Adipose tissue (tissue), 3 donors: ENCODE measurements around the gene ZNF385B. TPM values are rescaled to one million over a fixed set of nuclear protein-coding genes. Genes with fewer than 3 reads are reported as not detected.

ENCODE experiments used
- H3K27ac ChIP-seq: one replicate; pipeline ENCODE4 v1.5.1; 2013; ENCODE audit warnings: low read depth, low read length
- WGBS, 3 donors: extraction: QIAGEN DNeasy Blood & Tissue Kit; methylation state at CpG; one replicate each; pipeline ENCODE4 v1.1.7; 2013; 5-methylcytosine and 5-hydroxymethylcytosine counted together
- polyA plus RNA-seq, 3 donors: library from polyadenylated mRNA; stranded (reverse); fragments of 200-250 nt; gene quantifications; one replicate each; pipeline ENCODE4 v1.2.3, GENCODE V29; 2013
- donor health status: healthy with polysubstance abuse.
- donor health status: Bipolar disorder and iron deficiency.
- donor health status: healthy.

Gene ZNF385B
- polyA plus RNA-seq, 3 donors = 0.10 to 6.2 (median 0.74) TPM

DNA sequence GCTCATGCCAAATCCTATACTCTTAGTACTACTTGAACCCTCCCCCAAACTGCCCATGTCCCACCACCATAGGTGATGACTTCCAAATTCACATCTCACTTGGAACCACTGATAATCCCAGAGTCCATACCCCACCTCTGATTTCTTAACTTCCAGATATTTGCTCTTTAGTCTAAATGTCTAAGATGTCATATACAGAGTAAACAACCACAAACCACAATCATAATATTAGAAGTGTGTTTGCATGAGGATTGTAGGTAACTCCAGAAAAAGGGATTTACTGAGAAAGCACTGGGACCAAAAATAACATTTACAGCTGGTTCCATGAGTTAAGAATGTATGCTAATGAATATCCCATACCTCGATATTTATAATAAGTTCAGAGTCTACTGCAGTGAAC, 146.2 kb downstream of the ZNF385B start:
- no peak overlapping the region for H3K27ac ChIP-seq
- WGBS, 3 donors = 86 to 95% (median 91%) methylated on average over 1 of the region's 1 CpG

DNA sequence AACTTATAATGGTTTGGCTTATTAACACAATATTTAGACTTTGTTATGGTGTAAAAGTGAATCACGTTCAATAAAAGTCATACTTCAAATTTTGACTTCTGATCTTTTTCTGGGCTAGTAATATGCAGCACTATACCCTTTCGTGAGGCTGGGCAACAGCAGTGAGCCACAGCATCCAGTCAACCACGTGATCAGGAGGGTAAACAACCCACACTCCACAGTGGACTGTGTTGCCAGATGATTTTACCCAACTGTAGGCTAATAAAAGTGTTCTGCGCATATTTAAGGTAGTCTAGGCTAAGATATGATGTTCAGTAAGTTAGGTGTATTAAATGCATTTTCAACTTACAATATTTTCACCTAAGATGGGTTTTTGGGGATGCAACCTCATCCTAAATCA, 148.6 kb downstream of the ZNF385B start:
- WGBS, 3 donors = 75 to 88% (median 80%) methylated on average over 4 of the region's 4 CpGs
- no peak overlapping the region for H3K27ac ChIP-seq

DNA sequence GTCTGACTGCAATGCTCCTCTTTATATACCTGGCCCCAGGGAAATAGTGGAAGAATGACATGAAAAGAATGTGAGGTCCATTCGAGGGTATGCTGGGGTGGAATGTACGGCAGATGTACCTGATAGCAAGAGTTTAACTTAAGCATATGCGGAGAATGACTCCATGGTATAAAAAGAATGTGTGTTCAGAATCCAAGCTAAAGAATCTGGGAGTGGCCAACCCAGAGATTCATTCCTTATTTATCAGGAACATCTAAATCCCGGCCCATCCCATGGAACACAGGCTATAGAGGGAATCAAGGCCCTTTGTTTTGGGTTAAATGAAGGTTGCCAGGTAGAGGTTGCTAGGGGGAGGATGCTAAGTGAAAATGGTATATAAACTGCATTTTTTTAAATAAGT, 150.0 kb downstream of the ZNF385B start:
- 78 to 85% (median 80%) methylated on average over 4 of the region's 4 CpGs for WGBS, 3 donors
- no peak overlapping the region for H3K27ac ChIP-seq

DNA sequence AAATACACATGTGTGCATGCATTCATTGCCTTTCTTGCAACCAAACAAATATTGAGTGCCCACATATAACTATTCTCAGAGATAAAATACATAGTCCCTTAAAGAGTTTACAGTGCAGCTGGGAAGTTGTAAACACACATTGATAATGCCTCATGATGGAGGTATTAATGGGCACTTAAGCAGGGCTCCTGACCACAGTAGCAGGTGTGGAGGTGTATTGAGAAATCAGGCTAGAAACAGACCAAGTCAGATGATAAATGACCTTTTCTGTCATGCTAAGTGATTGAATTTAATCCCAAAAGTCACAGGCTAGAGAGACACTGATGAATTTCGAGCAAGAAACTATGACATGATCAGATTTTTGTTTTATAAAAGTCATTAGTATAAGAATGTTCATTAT, 157.7 kb downstream of the ZNF385B start:
- 27 to 54% (median 44%) methylated on average over 1 of the region's 1 CpG for WGBS, 3 donors
- no peak overlapping the region for H3K27ac ChIP-seq

DNA sequence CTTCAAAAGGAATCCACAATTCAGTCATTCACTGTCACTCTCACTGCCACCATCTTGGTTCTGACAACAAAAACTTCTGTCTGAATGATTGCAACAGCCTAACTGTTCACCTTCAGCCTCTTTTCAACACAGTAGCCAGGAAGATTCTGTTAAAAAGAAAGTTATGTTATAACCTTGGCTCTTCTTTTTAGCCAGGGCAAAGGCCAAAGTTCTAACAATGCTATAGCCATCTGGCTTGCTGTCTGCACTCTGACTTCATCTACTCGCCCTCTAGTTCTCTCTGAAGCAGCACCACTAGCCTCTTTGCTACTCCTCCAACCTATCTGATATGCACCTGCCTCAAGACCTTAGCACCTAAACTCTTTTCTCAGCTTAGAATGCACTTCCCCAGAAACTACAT, 158.5 kb downstream of the ZNF385B start:
- WGBS, 3 donors = 66 to 85% (median 67%) methylated on average over 1 of the region's 1 CpG
- no peak overlapping the region for H3K27ac ChIP-seq

DNA sequence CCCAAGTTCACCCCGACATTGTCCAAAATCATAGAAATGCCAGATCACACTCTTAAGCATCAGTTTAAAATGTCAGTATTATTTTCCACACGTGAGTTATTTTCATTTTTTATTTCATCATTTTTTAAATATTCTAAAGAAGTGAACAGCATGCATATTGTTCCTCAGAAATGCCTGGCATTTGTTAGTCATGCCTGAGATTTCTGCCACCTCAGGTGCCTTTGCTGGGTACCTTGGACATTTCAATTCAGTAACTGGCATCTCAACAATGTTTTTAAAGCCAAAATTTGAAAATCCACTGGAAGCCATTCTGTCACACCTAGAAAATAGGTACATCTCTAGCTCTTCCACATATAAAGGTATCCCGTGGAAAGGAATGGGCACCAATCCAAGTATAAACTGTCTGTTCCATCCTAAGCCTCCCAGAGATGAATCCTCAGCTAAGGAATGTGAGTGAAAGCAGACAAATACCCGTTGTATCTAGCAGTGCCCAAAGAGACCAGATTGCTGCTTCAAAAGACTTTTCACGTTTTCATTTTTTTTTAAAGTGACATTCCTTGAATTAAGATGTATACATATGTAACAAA, 159.8 kb downstream of the ZNF385B start:
- no peak overlapping the region for H3K27ac ChIP-seq
- 52 to 59% (median 58%) methylated on average over 5 of the region's 5 CpGs for WGBS, 3 donors

DNA sequence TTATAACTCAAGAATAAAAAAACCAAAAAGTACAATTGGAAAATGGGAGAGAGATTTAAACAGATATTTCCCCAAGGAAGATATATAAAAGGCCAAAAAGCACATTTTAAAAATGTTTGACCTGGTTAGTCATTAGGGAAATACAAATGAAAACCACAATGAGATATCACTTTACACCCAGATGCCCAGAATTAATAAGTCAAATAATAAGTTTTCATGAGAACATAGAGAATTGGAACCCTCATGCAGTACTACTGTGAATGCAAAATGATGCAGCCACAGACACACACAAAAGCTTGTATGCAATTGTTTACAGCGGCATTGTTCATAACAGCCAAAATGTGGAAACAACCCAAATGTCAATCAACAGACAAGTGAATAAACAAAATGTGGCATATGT, 165.9 kb downstream of the ZNF385B start:
- 92 to 100% (median 100%) methylated on average over 1 of the region's 1 CpG for WGBS, 3 donors
- H3K27ac ChIP-seq = no peak overlapping the region

DNA sequence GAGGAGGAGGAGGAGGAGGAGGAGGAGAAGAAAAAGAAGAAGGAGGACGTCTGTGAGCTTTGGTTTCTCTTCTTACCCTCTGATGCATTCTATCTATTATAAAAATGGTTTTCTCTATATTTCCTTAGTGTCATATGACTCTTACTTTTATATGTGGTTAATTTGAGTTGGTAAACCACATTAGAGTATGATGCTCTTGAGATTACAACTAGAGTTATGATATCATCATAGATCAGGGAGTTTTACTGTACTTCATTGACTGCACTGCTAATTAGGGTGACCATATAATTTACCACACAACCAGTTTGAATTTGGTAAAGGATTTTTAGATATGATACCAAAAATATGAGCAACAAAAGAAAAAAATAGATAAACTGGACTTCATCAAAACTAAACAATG, 166.4 kb downstream of the ZNF385B start:
- 59 to 73% (median 71%) methylated on average over 1 of the region's 1 CpG for WGBS, 3 donors
- no peak overlapping the region for H3K27ac ChIP-seq

DNA sequence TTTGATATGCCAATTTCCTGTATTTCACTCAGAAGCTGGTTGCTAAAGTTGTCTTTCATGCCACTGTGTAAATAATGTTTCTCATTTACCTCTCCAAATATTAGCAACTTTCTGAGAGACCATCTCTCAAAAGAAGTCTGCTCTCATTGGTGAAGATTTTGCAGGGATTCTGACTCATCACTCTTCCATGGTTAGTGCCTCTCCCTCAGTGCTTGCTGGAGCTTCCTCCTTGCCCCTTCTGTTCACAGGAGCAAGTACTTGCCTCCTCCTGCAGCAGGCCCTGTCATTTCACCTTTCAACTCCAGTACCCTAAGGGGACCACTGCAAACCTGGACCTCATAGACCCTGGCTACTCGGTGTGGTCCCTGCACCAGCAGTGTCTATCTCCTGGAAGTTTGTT, 168.8 kb downstream of the ZNF385B start:
- no peak overlapping the region for H3K27ac ChIP-seq
- WGBS, 3 donors = 65 to 89% (median 83%) methylated on average over 1 of the region's 1 CpG

DNA sequence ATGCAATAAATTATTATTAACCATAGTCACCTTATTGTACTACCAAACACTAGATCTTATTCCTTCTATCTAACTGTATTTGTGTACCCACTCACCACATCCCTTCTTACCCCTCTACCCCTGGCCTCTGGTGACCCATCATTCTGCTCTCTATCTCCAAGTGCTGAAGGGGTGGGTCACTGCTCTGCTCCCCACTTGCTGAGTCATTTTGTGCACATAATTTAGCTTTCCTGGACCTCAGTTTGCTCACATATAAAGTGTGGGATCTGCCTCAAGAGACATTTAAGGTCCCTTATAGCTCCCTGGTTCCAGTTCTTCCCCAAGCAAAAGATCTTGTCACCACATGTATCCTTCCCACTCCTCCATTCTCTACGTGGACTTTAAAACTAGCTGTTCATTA, 169.4 kb downstream of the ZNF385B start:
- 64 to 76% (median 73%) methylated on average over 1 of the region's 1 CpG for WGBS, 3 donors
- no peak overlapping the region for H3K27ac ChIP-seq

DNA sequence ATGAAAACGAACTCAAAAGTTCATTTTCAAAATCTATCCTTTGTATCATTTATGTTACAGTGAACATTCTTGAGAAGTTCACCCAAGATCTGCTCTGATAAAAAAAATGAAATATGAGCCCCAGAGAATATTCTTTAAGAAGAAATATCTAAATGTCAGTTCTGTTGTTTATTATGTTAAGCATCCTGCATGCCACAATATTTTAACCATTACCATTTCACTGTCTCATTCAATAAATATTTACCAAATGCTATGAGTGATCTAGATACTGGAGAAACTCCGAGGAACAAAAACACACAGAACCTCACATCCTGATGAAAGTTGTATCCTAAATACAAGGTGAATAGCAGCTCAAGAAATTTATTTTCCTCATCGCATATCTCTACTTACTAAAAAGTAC, 170.2 kb downstream of the ZNF385B start:
- WGBS, 3 donors = 74 to 83% (median 83%) methylated on average over 3 of the region's 3 CpGs
- H3K27ac ChIP-seq = no peak overlapping the region

DNA sequence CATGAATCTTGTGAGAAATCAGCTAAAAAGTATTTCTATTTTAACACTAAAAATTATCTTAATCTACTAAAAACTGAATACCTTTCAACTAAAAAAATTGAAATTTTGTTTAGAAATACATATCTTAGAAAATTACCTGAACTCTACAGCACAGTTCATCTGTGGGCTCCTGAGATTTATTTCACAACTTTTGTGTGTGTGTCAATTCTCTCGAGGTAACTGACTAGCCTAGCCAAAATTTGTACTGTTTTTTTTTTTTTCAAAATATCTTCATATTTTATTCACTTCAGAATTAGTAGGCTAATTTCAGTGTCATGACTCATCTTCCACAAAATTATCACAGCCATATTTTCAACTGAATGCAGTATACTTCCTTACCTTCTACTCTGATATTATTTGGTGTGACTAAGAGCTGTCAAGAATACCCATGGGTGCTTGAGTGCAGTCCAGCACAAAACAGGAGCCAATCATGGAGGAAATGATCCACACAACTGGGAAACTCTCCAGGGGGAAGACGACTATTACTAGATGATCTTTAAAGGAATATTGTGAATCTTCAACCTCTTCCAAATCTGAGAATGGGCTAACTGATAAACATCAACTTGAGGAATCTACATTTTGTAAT, 174.6 kb downstream of the ZNF385B start:
- 41 to 60% (median 54%) methylated on average over 2 of the region's 2 CpGs for WGBS, 3 donors
- no peak overlapping the region for H3K27ac ChIP-seq

DNA sequence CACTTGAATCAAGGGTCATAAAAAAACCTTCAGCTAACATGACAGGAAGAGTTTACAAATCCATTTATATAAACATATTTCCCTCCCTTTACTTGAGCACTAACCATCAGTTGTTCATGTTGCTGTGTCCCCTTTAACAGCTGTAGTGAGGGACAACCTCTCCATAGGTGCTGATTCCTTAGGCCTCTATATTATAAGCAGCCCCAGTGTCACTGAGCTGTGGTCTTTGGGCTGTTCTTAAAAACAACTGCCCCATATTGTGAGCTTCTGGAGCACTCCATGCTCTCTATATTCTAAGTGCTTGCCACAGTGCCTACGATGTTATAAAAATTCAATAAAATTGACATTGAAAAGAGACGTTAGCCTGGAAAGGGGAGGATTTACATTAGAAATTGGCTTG, 175.3 kb downstream of the ZNF385B start:
- 84 to 89% (median 88%) methylated on average over 2 of the region's 2 CpGs for WGBS, 3 donors
- H3K27ac ChIP-seq = no peak overlapping the region

DNA sequence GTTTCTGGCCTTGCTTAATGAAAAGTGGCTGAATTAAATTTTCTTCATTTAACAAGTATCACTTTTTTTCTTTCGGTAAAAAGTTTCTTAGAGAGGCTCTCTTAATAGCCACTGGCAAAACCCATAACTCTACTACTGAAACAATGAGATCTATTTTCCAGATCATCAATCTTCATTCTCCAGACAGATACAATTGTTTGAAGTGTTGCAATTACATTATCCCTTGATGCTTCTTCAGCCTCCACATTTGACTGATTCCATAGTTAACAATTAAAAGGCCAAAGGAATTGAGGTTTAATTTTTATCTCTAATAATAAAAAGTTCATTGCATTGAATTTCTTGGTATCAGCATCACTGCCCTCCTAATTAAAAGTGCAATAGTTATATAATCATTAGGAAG, 176.3 kb downstream of the ZNF385B start:
- WGBS, 3 donors = 42 to 52% (median 50%) methylated on average over 1 of the region's 1 CpG

DNA sequence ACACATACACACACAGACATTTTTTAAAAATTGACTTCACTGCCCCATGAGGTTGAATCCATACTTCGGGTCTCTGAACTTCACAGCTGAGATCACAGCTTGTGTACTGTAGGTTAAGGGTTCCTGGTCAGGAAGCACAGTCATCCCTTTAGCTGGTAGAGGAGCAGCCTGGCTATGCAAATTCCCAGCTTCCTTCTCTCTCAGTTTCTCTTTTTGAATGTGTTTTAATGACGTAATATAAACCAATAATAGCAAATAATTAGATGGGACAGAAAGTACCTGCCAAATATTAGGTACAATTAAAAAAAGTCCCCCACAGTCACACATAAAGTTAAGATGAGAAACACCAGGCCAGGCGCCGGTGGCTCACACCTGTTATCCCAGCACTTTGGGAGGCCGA, 178.7 kb downstream of the ZNF385B start:
- 88 to 92% (median 92%) methylated on average over 5 of the region's 5 CpGs for WGBS, 3 donors
- H3K27ac ChIP-seq = no peak overlapping the region

More for the DNA sequence above, 176.3 kb downstream of the ZNF385B start:
- H3K27ac ChIP-seq = no peak overlapping the region

DNA sequence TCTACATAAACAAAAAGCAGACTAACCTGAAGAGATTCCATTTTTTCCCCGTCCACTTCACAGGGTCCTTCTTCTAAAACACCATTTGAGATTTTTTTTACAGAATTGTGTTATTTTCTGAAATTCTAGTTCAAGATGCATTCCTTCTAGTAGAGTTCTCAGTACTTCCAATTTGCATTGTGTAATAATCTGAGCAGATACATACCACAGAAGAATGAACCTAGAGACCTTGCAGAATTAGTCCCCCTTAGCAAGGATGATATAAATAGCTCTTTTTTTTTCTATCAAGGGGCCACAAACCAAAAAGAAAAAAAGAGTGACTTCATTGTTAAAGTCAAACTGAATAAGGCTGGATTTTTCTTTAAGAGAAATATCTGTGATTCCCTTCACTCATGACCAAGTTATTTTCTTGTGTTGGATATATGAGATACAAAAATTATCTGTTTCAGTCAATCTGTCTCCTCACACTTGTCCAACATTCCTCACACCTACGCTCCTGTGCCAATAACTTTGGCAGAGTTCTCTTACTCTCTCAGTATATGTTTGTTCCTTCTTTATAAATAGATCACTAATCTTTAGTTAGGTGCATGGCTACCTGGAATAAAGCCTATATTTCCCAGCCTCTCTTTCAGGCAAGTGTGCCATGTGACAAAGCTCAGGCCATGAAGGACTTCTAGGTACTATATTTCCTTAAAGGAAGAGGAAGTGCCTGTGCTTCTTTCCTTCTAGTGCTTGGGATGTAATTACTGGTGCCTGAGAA, 183.5 kb downstream of the ZNF385B start:
- no peak overlapping the region for H3K27ac ChIP-seq
- 46 to 79% (median 61%) methylated on average over 2 of the region's 2 CpGs for WGBS, 3 donors

DNA sequence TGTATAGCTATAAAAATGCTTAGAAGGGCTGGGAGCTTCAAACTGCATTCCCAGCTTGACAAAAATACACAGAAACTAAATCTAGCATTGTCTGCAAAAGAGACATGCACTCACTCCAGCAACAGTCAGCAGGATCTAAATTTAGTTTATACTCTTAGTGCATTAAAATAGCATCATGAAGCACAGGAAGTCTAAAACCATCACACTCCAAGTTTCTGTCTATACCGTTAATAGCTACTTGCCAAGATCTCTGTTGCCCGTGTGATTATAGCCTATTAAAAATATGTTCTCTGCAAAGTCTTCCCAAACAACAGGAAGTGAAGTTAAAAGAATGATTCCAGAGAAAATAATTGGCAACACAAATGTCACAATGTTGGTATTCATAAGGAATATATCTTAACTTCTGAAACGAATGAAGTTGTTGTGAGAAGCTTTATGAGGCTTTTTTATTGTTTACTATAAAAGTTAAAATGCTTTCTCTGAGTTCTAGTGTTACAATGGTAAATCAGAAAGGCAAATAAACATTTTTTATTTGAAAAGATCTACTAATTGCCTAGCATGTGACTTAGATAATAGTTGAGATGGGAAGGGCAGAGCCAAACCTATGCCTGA, 184.2 kb downstream of the ZNF385B start:
- H3K27ac ChIP-seq = no peak overlapping the region
- WGBS, 3 donors = 14 to 37% (median 29%) methylated on average over 3 of the region's 3 CpGs

DNA sequence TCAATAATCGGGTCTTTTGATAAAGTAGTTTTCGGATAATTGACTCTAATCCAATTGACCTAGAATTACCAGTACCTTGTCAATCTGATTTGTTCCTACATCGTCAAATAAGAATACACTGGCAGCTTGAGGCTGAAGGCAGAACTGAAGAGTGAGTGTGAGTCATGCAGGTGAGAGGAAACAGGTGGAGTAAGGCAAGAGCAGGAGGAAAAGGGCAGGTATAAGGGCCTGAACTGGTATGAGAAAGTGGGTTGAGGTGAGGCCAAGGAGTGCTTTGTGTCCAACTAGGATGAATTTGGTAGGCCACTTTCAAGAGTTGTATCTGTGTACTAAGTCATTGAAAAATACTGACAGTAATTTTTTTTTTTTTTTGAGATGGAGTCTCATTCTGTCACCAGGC, 186.0 kb downstream of the ZNF385B start:
- H3K27ac ChIP-seq = no peak overlapping the region
- WGBS, 3 donors = 67 to 98% (median 90%) methylated on average over 3 of the region's 3 CpGs
